BJ (cell line): ENCODE results near the gene MIB1. TPM values are rescaled to one million over a fixed set of nuclear protein-coding genes. Genes with fewer than 3 reads are reported as not detected.

Experiments
- CTCF ChIA-PET: fragments of 350-600 bp; formaldehyde crosslinking; extraction: SDS; loops from one replicate; lab custom pipeline; 2021; ENCODE audit warnings: antibody characterized with exemption, inconsistent platforms; lab: Yijun Ruan, JAX
- POLR2A ChIA-PET: fragments of 300-600 bp; sonication (Branson Sonifier 250); formaldehyde crosslinking; extraction: SDS; loops from one replicate; lab custom pipeline; 2021; ENCODE audit warnings: antibody characterized with exemption; lab: Charles Lee
- DNase-seq: peaks from one replicate; pipeline ENCODE4 v3.0.0-alpha.2; 2011; ENCODE audit warnings: low read depth
- H3K27me3 ChIP-seq: 2 replicates; pipeline ENCODE4 v1.6.0; 2011; ENCODE audit warnings: low read length; ENCODE audit not compliant: control insufficient read depth, insufficient read depth
- H3K36me3 ChIP-seq: 2 replicates; pipeline ENCODE4 v1.5.1; 2011; ENCODE audit warnings: low read length; ENCODE audit not compliant: control insufficient read depth, insufficient read depth
- H3K4me3 ChIP-seq: 2 replicates; pipeline ENCODE4 v1.5.1; 2011; ENCODE audit warnings: low read depth, mild to moderate bottlenecking, control low read depth, low read length
- CTCF ChIP-seq: IDR thresholded peaks from 2 replicates; pipeline ENCODE4 v1.5.1; 2011; ENCODE audit warnings: low read depth, mild to moderate bottlenecking, control low read depth, inconsistent platforms, low read length, moderate library complexity; ENCODE audit not compliant: insufficient read depth
- polyA plus RNA-seq: library from polyadenylated mRNA; depleted of rRNA; stranded (reverse); fragments of >200 nt; gene quantifications from 2 replicates; pipeline ENCODE4 v1.2.3, GENCODE V29; 2011; rRNA removed
- small RNA-seq: library from RNA; depleted of rRNA; stranded (forward); fragments of <200 nt; gene quantifications from one replicate; pipeline ENCODE3, GENCODE V24; 2012; ENCODE audit warnings: low replicate concordance, low read depth; ENCODE audit not compliant: insufficient read length

The MIB1 gene
- polyA plus RNA-seq, 1 experiment: 10.0 TPM

DNA sequence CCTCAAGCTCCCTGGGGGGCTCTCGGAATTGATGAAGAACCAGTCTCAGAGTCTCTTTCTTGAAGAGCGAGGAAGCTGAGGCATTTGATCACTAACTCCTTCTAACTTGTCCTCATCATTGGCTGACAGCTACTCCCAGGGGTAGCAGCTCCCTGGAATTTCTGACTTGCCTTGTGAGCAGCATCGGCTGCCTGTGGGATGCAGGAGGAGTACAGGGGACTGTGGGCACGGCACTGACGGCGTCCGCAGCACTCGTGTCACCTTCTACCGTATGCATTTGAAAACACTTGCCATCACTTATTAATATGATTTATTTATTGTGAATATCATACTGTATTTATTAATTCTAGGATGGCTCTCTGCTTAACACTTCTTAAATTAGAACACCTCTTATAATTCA, 175.0 kb downstream of the MIB1 start:
- CTCF ChIA-PET: interaction anchor here (0.8 kb wide), 1 partner anchor 99 kb away, joined by 3 read pairs; no protein-coding TSS in a partner anchor
- peaks cover 2% of the 10 kb centered on the region for H3K27me3 ChIP-seq
- TF ChIP-seq CTCF: no peak
- no peak overlapping the region for H3K4me3 ChIP-seq
- POLR2A ChIA-PET: no interaction called here
- no peaks in the 10 kb centered on the region for H3K36me3 ChIP-seq
- DNase-seq: no peak

- no peak for DNase-seq
- H3K4me3 ChIP-seq: no peak overlapping the region
- peaks cover 2% of the 10 kb centered on the region; the same call in 1 of the 2 replicates for H3K27me3 ChIP-seq
- no peaks in the 10 kb centered on the region for H3K36me3 ChIP-seq
- ChIA-PET POLR2A (no interaction called here), CTCF (interaction anchor here (1.4 kb wide), 1 partner anchor 40 kb away, joined by 8 read pairs; no protein-coding TSS in a partner anchor)
- TF ChIP-seq CTCF: no peak
Measured at GRCh38 chr18:21916594-21916993, 176.0 kb downstream of the MIB1 start.

DNA sequence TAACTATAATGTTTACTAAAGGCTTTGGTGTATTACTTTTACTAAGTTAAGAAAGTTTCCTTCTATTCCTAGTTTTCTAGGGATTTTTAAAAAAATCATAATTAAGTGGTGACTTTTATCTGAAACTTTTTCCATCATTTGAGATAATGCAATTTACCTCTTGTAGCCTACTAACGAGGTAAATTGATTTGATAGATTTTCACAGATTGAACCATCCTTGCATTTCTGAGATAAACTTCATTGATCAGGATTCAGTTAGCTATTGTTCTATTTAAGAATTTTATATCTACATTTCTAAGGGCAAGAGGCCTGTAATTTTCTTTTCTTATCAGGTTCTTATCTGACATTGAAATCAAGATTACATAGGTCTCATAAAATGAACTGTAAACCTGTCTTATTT, 178.1 kb downstream of the MIB1 start:
- CTCF ChIA-PET: interaction anchor here (0.9 kb wide), 1 partner anchor 79 kb away, joined by 3 read pairs; no protein-coding TSS in a partner anchor

More for the DNA sequence above, 178.1 kb downstream of the MIB1 start:
- POLR2A ChIA-PET: no interaction called here
- DNase-seq: no peak
- TF ChIP-seq CTCF: no peak
- Histone ChIP-seq H3K27me3 (no peaks in the 10 kb centered on the region), H3K4me3 (no peak overlapping the region), H3K36me3 (no peaks in the 10 kb centered on the region)

Small RNA genes lying within 50 kb of the gene (small RNA-seq; reads per million reads assigned to genes)
- gene AC103987.3 (not detected), gene RF00019 (not detected), gene RF00045 (not detected), gene RF01241 (not detected), gene RN7SL233P (not detected), gene RNU6-1038P (not detected)

Other genes with a start within 250 kb of the MIB1 start
- gene ESCO1, start 140.1 kb upstream of the MIB1 start, polyA plus RNA-seq: 2.0 and 5.0 TPM in 2 replicates
- 5.8 and 37.9 TPM in 2 replicates for gene SNRPD1, start 128.5 kb upstream of the MIB1 start, polyA plus RNA-seq
- 2.8 and 3.3 TPM in 2 replicates for gene ABHD3, start 36.0 kb upstream of the MIB1 start, polyA plus RNA-seq